Testis (tissue), 3 donors: ENCODE measurements around the gene ITPKB. TPM values are rescaled to one million over a fixed set of nuclear protein-coding genes. Genes with fewer than 3 reads are reported as not detected.

Experiments used
- DNase-seq: peaks from one replicate; pipeline ENCODE4 v3.0.0-alpha.2; 2019
- H3K27ac ChIP-seq, 2 donors: fragments of 200-600 bp; sonication (generic); one replicate each; pipeline ENCODE4 v1.5.1; 2019
- H3K27me3 ChIP-seq: fragments of 200-600 bp; sonication (generic); one replicate; pipeline ENCODE4 v1.5.1; 2019
- H3K36me3 ChIP-seq: fragments of 200-600 bp; sonication (generic); one replicate; pipeline ENCODE4 v1.5.1; 2017; ENCODE audit warnings: low read depth; ENCODE audit errors: missing control alignments
- H3K4me1 ChIP-seq: fragments of 200-600 bp; sonication (generic); one replicate; pipeline ENCODE4 v1.5.1; 2019
- H3K4me3 ChIP-seq, 2 donors: fragments of 200-600 bp; sonication (generic); one replicate each; pipeline ENCODE4 v1.5.1; 2017 to 2019
- H3K9me3 ChIP-seq: fragments of 200-600 bp; sonication (generic); one replicate; pipeline ENCODE4 v1.5.1; 2017
- POLR2A ChIP-seq: fragments of 450-650 bp; IDR thresholded peaks from one replicate; pipeline ENCODE4 v1.6.1; 2017; ENCODE audit warnings: antibody characterized with exemption, mild to moderate bottlenecking, moderate library complexity
- WGBS, 2 donors: methylation state at CpG; one replicate each; pipeline ENCODE4 v1.1.5; 2018; 5-methylcytosine and 5-hydroxymethylcytosine counted together
- intact Hi-C: fragments of 100-400 bp; cut with DNase I; formaldehyde crosslinking; loops from one replicate; pipeline ENCODE4 v1.15.1; 2023; ENCODE audit warnings: low total_unique reads
- polyA plus RNA-seq: library from polyadenylated mRNA; stranded (reverse); fragments of 350-450 nt; fragmentation: Illumina TruSeq; extraction: RNeasy Lipid Tissue Mini Kit (QIAGEN cat#74804); gene quantifications from one replicate; pipeline ENCODE4 v1.2.3, GENCODE V29; 2014; ENCODE audit warnings: low read depth, low replicate concordance; ENCODE audit not compliant: insufficient read depth
- total RNA-seq, 2 donors: library from RNA; depleted of rRNA; stranded (reverse); fragments of >200 nt; gene quantifications; one replicate each; pipeline ENCODE4 v1.2.3, GENCODE V29; 2016
- TF ChIP-seq, protein P1 (sequence below), 3 experiments: fragments of 450-650 bp in 2 of 3; fragments of 200-600 bp in 1 of 3; sonication (generic) in 1 of 3; IDR thresholded peaks; one replicate each; pipeline ENCODE4 v1.5.1; 2016 to 2019; ENCODE audit warnings: antibody characterized with exemption in 3 of 3, mild to moderate bottlenecking in 2 of 3, moderate library complexity in 1 of 3

ITPKB gene
- total and polyA plus RNA-seq, 3 donors from 2014 or later, result 11.4 to 18.0 (median 13.5) TPM

GRCh38 chr1:226717256-226717909 lies 21.7 kb downstream of the ITPKB start:
- TF ChIP-seq, protein P1, sequence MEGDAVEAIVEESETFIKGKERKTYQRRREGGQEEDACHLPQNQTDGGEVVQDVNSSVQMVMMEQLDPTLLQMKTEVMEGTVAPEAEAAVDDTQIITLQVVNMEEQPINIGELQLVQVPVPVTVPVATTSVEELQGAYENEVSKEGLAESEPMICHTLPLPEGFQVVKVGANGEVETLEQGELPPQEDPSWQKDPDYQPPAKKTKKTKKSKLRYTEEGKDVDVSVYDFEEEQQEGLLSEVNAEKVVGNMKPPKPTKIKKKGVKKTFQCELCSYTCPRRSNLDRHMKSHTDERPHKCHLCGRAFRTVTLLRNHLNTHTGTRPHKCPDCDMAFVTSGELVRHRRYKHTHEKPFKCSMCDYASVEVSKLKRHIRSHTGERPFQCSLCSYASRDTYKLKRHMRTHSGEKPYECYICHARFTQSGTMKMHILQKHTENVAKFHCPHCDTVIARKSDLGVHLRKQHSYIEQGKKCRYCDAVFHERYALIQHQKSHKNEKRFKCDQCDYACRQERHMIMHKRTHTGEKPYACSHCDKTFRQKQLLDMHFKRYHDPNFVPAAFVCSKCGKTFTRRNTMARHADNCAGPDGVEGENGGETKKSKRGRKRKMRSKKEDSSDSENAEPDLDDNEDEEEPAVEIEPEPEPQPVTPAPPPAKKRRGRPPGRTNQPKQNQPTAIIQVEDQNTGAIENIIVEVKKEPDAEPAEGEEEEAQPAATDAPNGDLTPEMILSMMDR (IDR thresholded peaks at IDR 0.05), result no peak
- no peak for TF ChIP-seq POLR2A
- intact Hi-C loops, result no loop called here
- Histone ChIP-seq H3K9me3 (no peaks in the 10 kb centered on the region), H3K36me3 (no peaks in the 10 kb centered on the region), H3K27ac (no peak overlapping the region), H3K4me3 (no peak overlapping the region), H3K27me3 (no peaks in the 10 kb centered on the region), H3K4me1 (no peaks in the 10 kb centered on the region)
- DNase-seq, result no peak
- 68 to 71% methylated on average over 11 of the region's 11 CpGs for WGBS, 2 donors

DNA sequence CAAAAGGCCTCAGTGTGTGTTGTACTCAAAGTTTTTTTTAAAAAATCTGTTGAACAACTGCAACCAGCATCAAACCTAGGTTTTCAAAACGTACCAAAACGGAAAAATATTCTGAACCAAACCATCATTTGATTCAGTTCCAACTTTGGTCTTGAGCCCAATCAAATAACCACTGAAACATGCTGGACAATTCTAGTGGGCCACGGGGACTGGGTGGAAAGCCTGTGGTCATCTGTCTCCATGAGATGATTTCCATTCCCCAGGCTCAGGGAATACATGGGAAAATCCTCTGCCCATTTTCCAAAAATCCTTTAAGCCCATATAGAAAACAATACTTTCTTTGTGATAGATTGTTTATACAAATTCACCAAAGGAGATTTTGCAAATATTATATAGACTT lies 22.5 kb downstream of the ITPKB start:
- no peak overlapping the region for H3K4me3 ChIP-seq
- H3K27me3 ChIP-seq, result no peaks in the 10 kb centered on the region
- no peak for DNase-seq
- TF ChIP-seq, protein P1 (IDR thresholded peaks at IDR 0.05), result no peak
- TF ChIP-seq POLR2A, result no peak
- intact Hi-C loops, result no loop called here
- H3K4me1 ChIP-seq, result no peaks in the 10 kb centered on the region
- no peak overlapping the region for H3K27ac ChIP-seq
- H3K9me3 ChIP-seq, result no peaks in the 10 kb centered on the region
- no peaks in the 10 kb centered on the region for H3K36me3 ChIP-seq
- WGBS, 2 donors, result 68 to 70% methylated on average over 3 of the region's 3 CpGs

DNA sequence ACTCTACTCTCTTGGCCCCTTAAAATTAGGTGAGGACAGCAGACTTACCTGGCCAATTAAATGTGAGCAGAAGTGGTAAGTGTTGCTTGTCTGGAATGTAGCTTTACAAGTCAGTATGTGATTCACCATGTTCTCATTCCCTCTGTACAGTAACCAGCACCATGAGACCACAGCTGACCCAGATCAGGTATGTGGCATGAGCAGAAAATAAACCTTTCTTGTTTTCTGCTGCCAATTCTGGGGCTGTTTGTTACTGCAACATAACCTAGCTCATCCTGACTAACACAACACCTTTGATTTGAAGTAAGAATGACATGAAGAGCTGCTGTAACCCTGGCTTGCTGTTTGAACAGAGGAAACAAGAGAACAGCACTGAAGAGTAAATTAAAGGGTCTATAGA lies 24.9 kb downstream of the ITPKB start:
- no peak overlapping the region for H3K27ac ChIP-seq
- H3K4me3 ChIP-seq, result no peak overlapping the region
- H3K36me3 ChIP-seq, result no peaks in the 10 kb centered on the region
- intact Hi-C loops, result no loop called here
- H3K27me3 ChIP-seq, result no peaks in the 10 kb centered on the region
- peaks cover 10% of the 10 kb centered on the region for H3K4me1 ChIP-seq
- DNase-seq, result no peak
- no peaks in the 10 kb centered on the region for H3K9me3 ChIP-seq
- TF ChIP-seq POLR2A, result no peak

DNA sequence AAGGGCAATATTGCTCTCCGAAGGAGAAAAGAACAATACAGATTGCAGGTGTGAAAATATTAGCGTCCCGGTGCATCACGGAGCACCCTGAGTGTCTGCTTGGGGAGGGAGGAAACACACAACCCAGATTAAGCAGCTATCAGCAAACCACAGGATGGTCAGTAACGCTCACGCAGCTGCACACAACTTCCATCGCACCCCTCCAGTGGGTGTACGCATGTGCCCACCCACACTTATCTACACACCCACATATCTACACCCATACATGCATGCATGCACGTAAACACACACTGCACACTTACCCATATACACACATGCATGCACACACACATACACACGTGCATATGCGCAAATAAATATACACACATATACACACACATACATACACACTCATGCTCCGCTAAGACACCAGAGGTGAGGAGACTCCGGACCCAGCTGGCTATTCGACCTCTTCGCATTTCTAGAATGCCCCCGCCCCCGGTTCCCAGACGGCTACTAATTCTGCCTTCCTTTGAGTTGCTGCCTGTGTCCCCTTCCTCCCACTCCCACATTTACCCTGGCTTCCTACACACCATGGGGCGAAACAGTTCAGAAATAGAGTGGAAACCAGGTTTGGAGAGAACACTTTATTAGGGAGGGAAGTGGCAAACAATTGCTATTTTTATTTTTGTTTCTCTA lies 26.2 kb downstream of the ITPKB start:
- Histone ChIP-seq H3K9me3 (no peaks in the 10 kb centered on the region), H3K4me1 (peaks cover 17% of the 10 kb centered on the region), H3K27me3 (no peaks in the 10 kb centered on the region), H3K27ac (no peak overlapping the region), H3K4me3 (no peak overlapping the region), H3K36me3 (no peaks in the 10 kb centered on the region)
- TF ChIP-seq, protein P1 (IDR thresholded peaks at IDR 0.05), result no peak
- TF ChIP-seq POLR2A, result no peak
- intact Hi-C loops, result no loop called here
- no peak for DNase-seq
- 73 to 75% methylated on average over 19 of the region's 19 CpGs for WGBS, 2 donors

DNA sequence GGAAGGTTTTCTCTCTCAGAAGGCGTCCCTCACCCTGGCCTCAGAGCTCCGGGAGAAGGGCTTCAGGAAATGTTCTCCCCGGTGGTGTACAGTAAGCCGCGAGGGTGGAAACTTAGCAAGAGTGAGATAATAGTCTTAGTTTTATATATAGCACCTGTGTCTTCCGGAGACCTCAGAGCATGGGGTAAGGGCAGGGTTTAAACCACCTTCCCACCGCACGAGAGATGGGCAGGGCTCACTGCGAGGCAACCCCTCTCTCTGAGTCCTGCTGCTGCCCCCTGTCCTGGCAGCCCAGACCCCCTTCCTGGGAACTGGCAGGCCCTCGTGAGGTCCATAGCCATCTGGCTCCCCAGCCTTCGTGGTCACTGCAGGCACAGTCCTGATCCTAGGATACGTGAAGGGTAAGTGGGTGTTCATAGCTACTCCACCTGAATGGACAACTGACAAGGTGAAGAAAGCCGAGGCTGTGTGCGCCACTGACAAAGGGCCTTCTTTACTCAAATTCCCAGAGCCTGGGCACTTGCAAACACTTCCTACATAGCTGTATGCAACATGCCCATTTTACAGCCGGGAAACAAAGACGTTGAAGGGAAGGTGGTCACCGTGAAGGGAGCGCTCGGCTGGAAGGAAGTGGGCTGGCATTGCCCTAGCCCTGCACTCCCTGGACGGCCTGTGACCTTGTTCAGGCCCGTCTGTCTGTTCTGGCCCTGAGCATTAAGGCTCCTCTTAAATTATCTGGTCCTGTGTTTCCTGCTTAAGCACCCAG lies 26.9 kb downstream of the ITPKB start:
- Histone ChIP-seq H3K36me3 (no peaks in the 10 kb centered on the region), H3K27ac (no peak overlapping the region), H3K27me3 (no peaks in the 10 kb centered on the region), H3K4me3 (no peak overlapping the region), H3K9me3 (no peaks in the 10 kb centered on the region), H3K4me1 (peaks cover 17% of the 10 kb centered on the region)
- TF ChIP-seq, protein P1 (IDR thresholded peaks at IDR 0.05), result no peak
- TF ChIP-seq POLR2A, result no peak
- intact Hi-C loops, result no loop called here
- 78 to 80% methylated on average over 19 to 21 of the region's 21 CpGs for WGBS, 2 donors
- no peak for DNase-seq
